ENCODE data around the gene NDUFV1.

- TF ChIP-seq, protein P1, sequence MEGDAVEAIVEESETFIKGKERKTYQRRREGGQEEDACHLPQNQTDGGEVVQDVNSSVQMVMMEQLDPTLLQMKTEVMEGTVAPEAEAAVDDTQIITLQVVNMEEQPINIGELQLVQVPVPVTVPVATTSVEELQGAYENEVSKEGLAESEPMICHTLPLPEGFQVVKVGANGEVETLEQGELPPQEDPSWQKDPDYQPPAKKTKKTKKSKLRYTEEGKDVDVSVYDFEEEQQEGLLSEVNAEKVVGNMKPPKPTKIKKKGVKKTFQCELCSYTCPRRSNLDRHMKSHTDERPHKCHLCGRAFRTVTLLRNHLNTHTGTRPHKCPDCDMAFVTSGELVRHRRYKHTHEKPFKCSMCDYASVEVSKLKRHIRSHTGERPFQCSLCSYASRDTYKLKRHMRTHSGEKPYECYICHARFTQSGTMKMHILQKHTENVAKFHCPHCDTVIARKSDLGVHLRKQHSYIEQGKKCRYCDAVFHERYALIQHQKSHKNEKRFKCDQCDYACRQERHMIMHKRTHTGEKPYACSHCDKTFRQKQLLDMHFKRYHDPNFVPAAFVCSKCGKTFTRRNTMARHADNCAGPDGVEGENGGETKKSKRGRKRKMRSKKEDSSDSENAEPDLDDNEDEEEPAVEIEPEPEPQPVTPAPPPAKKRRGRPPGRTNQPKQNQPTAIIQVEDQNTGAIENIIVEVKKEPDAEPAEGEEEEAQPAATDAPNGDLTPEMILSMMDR (IDR thresholded peaks at IDR 0.05) = no peak
- TF ChIP-seq POLR2A (IDR thresholded peaks at IDR 0.05) = no peak
These were observed 50.6 kb downstream of the NDUFV1 start for GRCh38 chr11:67657300-67657699.
